AG04450 (cell line): ENCODE data around the gene OR56B4. TPM values are rescaled to one million over a fixed set of nuclear protein-coding genes. Genes with fewer than 3 reads are reported as not detected.

Experiments
- CTCF ChIA-PET: fragments of 300-600, 350-600 bp; formaldehyde crosslinking; extraction: SDS; loops from one replicate; lab custom pipeline; 2022; ENCODE audit warnings: antibody characterized with exemption, inconsistent platforms; lab: Charles Lee
- POLR2A ChIA-PET: fragments of 350-600 bp; formaldehyde crosslinking; extraction: SDS; loops from one replicate; lab custom pipeline; 2021; ENCODE audit warnings: antibody characterized with exemption, inconsistent platforms; lab: Yijun Ruan, JAX
- DNase-seq: peaks from one replicate; pipeline ENCODE4 v3.0.0-alpha.2; 2011; ENCODE audit warnings: low read depth, low spot score
- H3K27ac ChIP-seq: one replicate; pipeline ENCODE4 v1.5.1; 2012; ENCODE audit warnings: low read depth, low read length, control low read depth
- H3K27me3 ChIP-seq: one replicate; pipeline ENCODE4 v1.6.0; 2012; ENCODE audit warnings: low read length; ENCODE audit not compliant: control insufficient read depth, insufficient read depth
- H3K4me3 ChIP-seq: 2 replicates; pipeline ENCODE4 v1.5.1; 2011; ENCODE audit warnings: mild to moderate bottlenecking, low read depth, low read length, control low read depth
- H3K9me3 ChIP-seq: 2 replicates; pipeline ENCODE4 v1.5.1; 2012; ENCODE audit warnings: low read length; ENCODE audit not compliant: control insufficient read depth, insufficient read depth
- CTCF ChIP-seq: IDR thresholded peaks from 2 replicates; pipeline ENCODE4 v1.5.1; 2011; ENCODE audit warnings: low read depth, low read length, control low read depth, inconsistent platforms
- polyA plus RNA-seq: library from polyadenylated mRNA; depleted of rRNA; stranded (reverse); fragments of >200 nt; gene quantifications from 2 replicates; pipeline ENCODE4 v1.2.3, GENCODE V29; 2011

OR56B4 gene
- polyA plus RNA-seq, 1 experiment = not detected

DNA sequence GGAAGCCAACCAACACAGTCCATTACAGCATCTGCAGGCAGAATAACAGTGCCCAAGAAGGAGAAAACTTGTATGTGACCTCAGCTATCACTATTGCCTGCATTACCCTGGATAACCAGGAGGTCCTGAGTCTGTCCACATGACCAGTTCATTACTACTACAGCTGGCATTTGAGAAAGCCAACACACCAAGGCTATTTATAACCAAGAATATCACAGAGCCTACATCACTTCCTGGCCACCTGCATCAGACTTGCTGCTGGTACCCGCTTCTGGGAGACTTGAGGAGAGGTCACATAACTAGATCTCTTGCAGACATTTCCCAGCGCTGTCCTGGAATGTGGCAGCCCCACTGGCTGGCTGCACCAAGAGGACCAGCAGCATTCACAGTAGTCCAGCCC lies 11.1 kb upstream of the OR56B4 start:
- no peak for TF ChIP-seq CTCF
- Histone ChIP-seq H3K27me3 (no peaks in the 10 kb centered on the region), H3K9me3 (no peaks in the 10 kb centered on the region), H3K27ac (no peak overlapping the region), H3K4me3 (no peak overlapping the region)
- no peak for DNase-seq
- ChIA-PET POLR2A (no interaction called here), CTCF (no interaction called here)

- H3K27ac ChIP-seq = no peak overlapping the region
- no peaks in the 10 kb centered on the region for H3K9me3 ChIP-seq
- no peak overlapping the region for H3K4me3 ChIP-seq
- no peak for DNase-seq
- TF ChIP-seq CTCF = no peak
- POLR2A ChIA-PET = no interaction called here
- CTCF ChIA-PET = no interaction called here
- no peaks in the 10 kb centered on the region for H3K27me3 ChIP-seq
Measured at GRCh38 chr11:6099577-6099976, 7.9 kb upstream of the OR56B4 start.

DNA sequence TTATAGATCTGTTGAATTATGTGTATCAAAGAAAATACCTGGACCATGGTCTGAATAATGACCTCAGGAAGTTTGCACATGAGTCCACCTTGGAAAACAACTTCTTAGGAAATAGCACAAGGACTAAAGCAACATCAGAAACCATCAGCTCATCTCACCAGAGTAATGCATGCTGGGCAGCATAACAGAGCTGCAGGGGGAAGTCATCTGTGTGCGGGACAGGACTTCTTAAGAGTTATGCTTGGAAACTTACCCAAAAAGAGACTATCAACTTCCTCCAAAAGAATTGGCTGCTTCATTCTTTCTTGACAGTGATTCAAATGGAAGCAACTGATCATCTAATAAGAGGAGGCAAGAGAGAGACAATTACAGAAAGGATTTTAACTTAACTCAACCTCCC lies 2.5 kb downstream of the OR56B4 start:
- no peak for DNase-seq
- no peak overlapping the region for H3K27ac ChIP-seq
- ChIA-PET POLR2A (no interaction called here), CTCF (no interaction called here)
- no peaks in the 10 kb centered on the region for H3K27me3 ChIP-seq
- TF ChIP-seq CTCF = no peak
- H3K4me3 ChIP-seq = no peak overlapping the region
- H3K9me3 ChIP-seq = no peaks in the 10 kb centered on the region

- ChIA-PET CTCF (no interaction called here), POLR2A (no interaction called here)
- Histone ChIP-seq H3K4me3 (no peak overlapping the region), H3K27ac (no peak overlapping the region), H3K27me3 (no peaks in the 10 kb centered on the region), H3K9me3 (no peaks in the 10 kb centered on the region)
- DNase-seq = no peak
- no peak for TF ChIP-seq CTCF
Measured at GRCh38 chr11:6111673-6112072, 4.2 kb downstream of the OR56B4 start.

GRCh38 chr11:6116638-6117037 lies 9.2 kb downstream of the OR56B4 start:
- Histone ChIP-seq H3K27ac (no peak overlapping the region), H3K27me3 (no peaks in the 10 kb centered on the region)
- CTCF ChIA-PET = interaction anchor here (1.2 to 1.8 kb wide), 2 partner anchors 237 to 246 kb away, joined by 3 to 4 read pairs; no protein-coding TSS in a partner anchor

More at GRCh38 chr11:6116638-6117037, 9.2 kb downstream of the OR56B4 start:
- H3K9me3 ChIP-seq = no peaks in the 10 kb centered on the region
- no peak for TF ChIP-seq CTCF
- POLR2A ChIA-PET = no interaction called here
- DNase-seq = no peak
- H3K4me3 ChIP-seq = no peak overlapping the region
